ENCODE results near the gene EDEM3.

DNA sequence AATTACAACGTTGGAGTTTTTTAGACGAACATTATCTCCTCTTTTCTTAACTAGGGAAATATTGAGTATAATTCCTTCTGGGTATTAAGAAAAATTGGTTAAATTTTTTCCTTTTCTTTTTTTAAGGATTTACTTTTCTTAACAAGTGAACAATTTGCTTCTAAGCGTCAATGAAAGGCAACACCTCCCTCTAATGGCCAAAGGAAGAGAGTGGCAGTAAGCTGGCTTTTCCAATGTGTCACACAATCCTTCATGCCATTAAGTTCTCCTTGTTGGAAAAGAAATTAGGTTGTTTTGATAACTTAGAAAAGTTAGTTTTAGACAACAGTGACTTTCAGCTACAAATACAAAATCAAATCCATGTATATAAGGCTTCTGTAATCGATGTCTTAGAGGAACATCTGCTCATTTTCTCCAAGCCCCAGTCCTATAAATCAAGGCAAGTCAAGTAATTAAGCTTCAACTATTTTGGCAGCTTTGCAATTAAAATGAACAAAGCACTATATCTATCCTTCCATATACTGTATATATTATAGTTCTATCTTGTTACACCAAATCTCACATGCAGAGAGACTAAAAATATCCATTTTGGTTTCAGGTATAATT is 62.8 kb downstream of the EDEM3 start:
- TF ChIP-seq TAF1 (IDR thresholded peaks at IDR 0.05; ENCODE audit: borderline replicate concordance, insufficient read depth, low read length) (no peak), POLR2AphosphoS5 (IDR thresholded peaks at IDR 0.05; ENCODE audit: low read depth, low read length) (no peak), SIN3A (IDR thresholded peaks at IDR 0.05; ENCODE audit: borderline replicate concordance, insufficient read depth, low read length) (no peak)
- TF ChIP-seq, protein P1, sequence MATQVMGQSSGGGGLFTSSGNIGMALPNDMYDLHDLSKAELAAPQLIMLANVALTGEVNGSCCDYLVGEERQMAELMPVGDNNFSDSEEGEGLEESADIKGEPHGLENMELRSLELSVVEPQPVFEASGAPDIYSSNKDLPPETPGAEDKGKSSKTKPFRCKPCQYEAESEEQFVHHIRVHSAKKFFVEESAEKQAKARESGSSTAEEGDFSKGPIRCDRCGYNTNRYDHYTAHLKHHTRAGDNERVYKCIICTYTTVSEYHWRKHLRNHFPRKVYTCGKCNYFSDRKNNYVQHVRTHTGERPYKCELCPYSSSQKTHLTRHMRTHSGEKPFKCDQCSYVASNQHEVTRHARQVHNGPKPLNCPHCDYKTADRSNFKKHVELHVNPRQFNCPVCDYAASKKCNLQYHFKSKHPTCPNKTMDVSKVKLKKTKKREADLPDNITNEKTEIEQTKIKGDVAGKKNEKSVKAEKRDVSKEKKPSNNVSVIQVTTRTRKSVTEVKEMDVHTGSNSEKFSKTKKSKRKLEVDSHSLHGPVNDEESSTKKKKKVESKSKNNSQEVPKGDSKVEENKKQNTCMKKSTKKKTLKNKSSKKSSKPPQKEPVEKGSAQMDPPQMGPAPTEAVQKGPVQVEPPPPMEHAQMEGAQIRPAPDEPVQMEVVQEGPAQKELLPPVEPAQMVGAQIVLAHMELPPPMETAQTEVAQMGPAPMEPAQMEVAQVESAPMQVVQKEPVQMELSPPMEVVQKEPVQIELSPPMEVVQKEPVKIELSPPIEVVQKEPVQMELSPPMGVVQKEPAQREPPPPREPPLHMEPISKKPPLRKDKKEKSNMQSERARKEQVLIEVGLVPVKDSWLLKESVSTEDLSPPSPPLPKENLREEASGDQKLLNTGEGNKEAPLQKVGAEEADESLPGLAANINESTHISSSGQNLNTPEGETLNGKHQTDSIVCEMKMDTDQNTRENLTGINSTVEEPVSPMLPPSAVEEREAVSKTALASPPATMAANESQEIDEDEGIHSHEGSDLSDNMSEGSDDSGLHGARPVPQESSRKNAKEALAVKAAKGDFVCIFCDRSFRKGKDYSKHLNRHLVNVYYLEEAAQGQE (IDR thresholded peaks at IDR 0.05; ENCODE audit: insufficient read depth in 1 of 2, low read depth in 2 of 2, low read length in 2 of 2), result no peak
